Measurements from ENCODE around the gene MAP3K8. TPM values are rescaled to one million over a fixed set of nuclear protein-coding genes. Genes with fewer than 3 reads are reported as not detected.

Gene MAP3K8
- total and polyA plus RNA-seq, 9 of the 15 experiments (the other 6 are each of a cell fraction or from before 2014, with no cell fraction given) = 6.9 to 23.6 (median 13.6) TPM

- no peak for TF ChIP-seq ZNF398 (CRISPR knock-in tag; IDR thresholded peaks at IDR 0.05)
- TF ChIP-seq ATF4 (CRISPR knock-in tag; IDR thresholded peaks at IDR 0.05) = no peak
- TF ChIP-seq PML (IDR thresholded peaks at IDR 0.05; ENCODE audit: low read length) = peak; percentile 93
- no peak for TF ChIP-seq FUS (optimal IDR thresholded peaks at IDR 0.05; ENCODE audit: low read depth, low read length)
- TF ChIP-seq ZNF280B (CRISPR knock-in tag; IDR thresholded peaks at IDR 0.05) = no peak
- TF ChIP-seq TAF15 (IDR thresholded peaks at IDR 0.05; ENCODE audit: low read depth, low read length) = no peak
- TF ChIP-seq FOS (IDR thresholded peaks at IDR 0.05; ENCODE audit: extremely low read depth, insufficient read length) = peak; percentile 35
- TF ChIP-seq RERE (CRISPR knock-in tag; IDR thresholded peaks at IDR 0.05; ENCODE audit: borderline replicate concordance) = no peak
- TF ChIP-seq ZNF75A (CRISPR knock-in tag; IDR thresholded peaks at IDR 0.05) = no peak
- TF ChIP-seq SP2 (IDR thresholded peaks at IDR 0.05; ENCODE audit: extremely low read depth, low read depth, low read length, poor library complexity, severe bottlenecking) = no peak
- no peak for TF ChIP-seq CBFB (CRISPR knock-in tag; IDR thresholded peaks at IDR 0.05)
- TF ChIP-seq ZNF146 (CRISPR knock-in tag; IDR thresholded peaks at IDR 0.05; ENCODE audit: unreplicated experiment) = no peak
- peak in 1 of 2 experiments; percentile 90; a peak in 2 of 4 replicates for TF ChIP-seq TBL1XR1 (IDR thresholded peaks at IDR 0.05; ENCODE audit: low read length in 2 of 2)
- TF ChIP-seq NONO (IDR thresholded peaks at IDR 0.05; ENCODE audit: low read depth in 2 of 2, low read length in 1 of 2) = peak in 1 of 2 experiments; percentile 17; a peak in 1 of 4 replicates
- TF ChIP-seq KHSRP (IDR thresholded peaks at IDR 0.05) = 0 out of 2 replicates have a peak, but pooled peaks have one; percentile 56
- TF ChIP-seq ETV1 (tag; conservative IDR thresholded peaks at IDR 0.05; ENCODE audit: low read depth) = peak; percentile 82
- TF ChIP-seq ZNF444 (CRISPR knock-in tag; IDR thresholded peaks at IDR 0.05) = no peak
- peak; percentile 100 for TF ChIP-seq SMARCA4 (IDR thresholded peaks at IDR 0.05)
Observed at GRCh38 chr10:30437031-30437841, 3.3 kb downstream of the MAP3K8 start (continued).
